OCI-LY1 (cell line): Measurements from ENCODE around the gene MVB12B.

Source experiments
- H2AFZ ChIP-seq: fragments of 200-600 bp; sonication (generic), shearing (Covaris generic); 2 replicates; pipeline ENCODE4 v1.6.0; 2014; ENCODE audit warnings: antibody characterized with exemption, mild to moderate bottlenecking, low read length
- H3F3A ChIP-seq: fragments of 200-600 bp; sonication (generic), shearing (Covaris generic); 2 replicates; pipeline ENCODE4 v1.6.0; 2014; ENCODE audit warnings: mild to moderate bottlenecking, antibody characterized with exemption, low read length, moderate library complexity; ENCODE audit not compliant: insufficient read depth
- H3K27ac ChIP-seq: fragments of 200-600 bp; sonication (generic); 2 replicates; pipeline ENCODE4 v1.5.1; 2014; ENCODE audit warnings: low read length, mixed run types, mild to moderate bottlenecking, low read depth; ENCODE audit not compliant: poor library complexity, severe bottlenecking
- H3K27me3 ChIP-seq: fragments of 200-600 bp; sonication (generic); 2 replicates; pipeline ENCODE4 v1.6.0; 2014; ENCODE audit warnings: antibody characterized with exemption, mild to moderate bottlenecking, low read length, moderate library complexity; ENCODE audit not compliant: insufficient read depth
- H3K36me3 ChIP-seq: fragments of 200-600 bp; sonication (generic); 2 replicates; pipeline ENCODE4 v1.6.1; 2014; ENCODE audit warnings: mild to moderate bottlenecking, antibody characterized with exemption, low read length, moderate library complexity, mixed read lengths; ENCODE audit not compliant: insufficient read depth
- H3K4me1 ChIP-seq: fragments of 200-600 bp; sonication (generic); 2 replicates; pipeline ENCODE4 v1.5.1; 2014; ENCODE audit warnings: mild to moderate bottlenecking, low read length, moderate library complexity; ENCODE audit not compliant: insufficient read depth, severe bottlenecking
- H3K4me2 ChIP-seq: fragments of 200-600 bp; sonication (generic), shearing (Covaris generic); 2 replicates; pipeline ENCODE4 v1.6.1; 2014; ENCODE audit warnings: low read length
- H3K4me3 ChIP-seq: fragments of 200-600 bp; sonication (generic); 2 replicates; pipeline ENCODE4 v1.5.1; 2014; ENCODE audit warnings: low read length, low read depth, mild to moderate bottlenecking, mixed read lengths; ENCODE audit not compliant: poor library complexity, severe bottlenecking
- H3K79me2 ChIP-seq: fragments of 200-600 bp; shearing (Covaris generic); 2 replicates; pipeline ENCODE4 v1.6.1; 2016; ENCODE audit warnings: mixed run types, low read length, mixed read lengths; ENCODE audit not compliant: insufficient read depth
- H3K9ac ChIP-seq: fragments of 200-600 bp; sonication (generic), shearing (Covaris generic); 2 replicates; pipeline ENCODE4 v1.6.1; 2014; ENCODE audit warnings: mild to moderate bottlenecking, low read length, mixed read lengths
- H3K9me2 ChIP-seq: fragments of 200-600 bp; sonication (generic), shearing (Covaris generic); 2 replicates; pipeline ENCODE4 v1.6.1; 2014; ENCODE audit warnings: low read depth, mild to moderate bottlenecking, low read length, mixed read lengths
- H3K9me3 ChIP-seq: fragments of 200-600 bp; shearing (Covaris generic); 2 replicates; pipeline ENCODE4 v1.6.1; 2014; ENCODE audit warnings: low read length, mixed read lengths
- H4K20me1 ChIP-seq: fragments of 200-600 bp; sonication (generic), shearing (Covaris generic); 2 replicates; pipeline ENCODE4 v1.6.0; 2016; ENCODE audit warnings: mild to moderate bottlenecking, low read length; ENCODE audit not compliant: insufficient read depth
- EZH2 ChIP-seq: fragments of 200-600 bp; sonication (generic), shearing (Covaris generic); IDR thresholded peaks from 2 replicates; pipeline ENCODE4 v1.8.0; 2017; ENCODE audit warnings: borderline replicate concordance, mixed run types, mild to moderate bottlenecking, antibody characterized with exemption, low read length, moderate library complexity, mixed read lengths
- TF ChIP-seq, protein P1 (sequence below): fragments of 200-600 bp; sonication (generic), shearing (Covaris generic); IDR thresholded peaks from 2 replicates; pipeline ENCODE4 v1.5.1; 2017; ENCODE audit warnings: mild to moderate bottlenecking, antibody characterized with exemption, low read length, moderate library complexity, mixed read lengths

Gene MVB12B

DNA sequence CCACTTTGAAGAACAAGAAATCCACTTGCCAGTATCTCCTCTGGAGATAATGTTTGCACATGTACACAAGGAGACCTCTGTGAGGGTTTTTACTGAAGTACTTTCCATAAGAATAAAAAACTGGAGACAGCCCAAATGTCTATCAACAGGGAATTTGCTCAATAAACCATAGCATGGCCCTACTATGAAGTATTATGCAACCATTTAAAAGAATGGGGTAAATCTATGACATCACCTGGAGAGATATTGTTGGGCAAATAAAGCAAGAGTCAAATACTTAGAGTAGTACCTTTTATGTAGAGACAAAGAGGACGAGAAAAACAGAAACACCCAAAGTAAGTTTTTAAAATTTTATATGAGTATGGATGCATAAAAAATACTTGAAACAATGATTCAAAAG lies 23.9 kb upstream of the MVB12B start:
- Histone ChIP-seq H3K4me1 (no peaks in the 10 kb centered on the region), H4K20me1 (no peaks in the 10 kb centered on the region), H3F3A (no peaks in the 10 kb centered on the region), H3K36me3 (no peaks in the 10 kb centered on the region), H3K27ac (no peak overlapping the region), H3K27me3 (no peaks in the 10 kb centered on the region), H2AFZ (no peak overlapping the region), H3K9ac (no peak overlapping the region), H3K4me2 (no peak overlapping the region), H3K79me2 (no peaks in the 10 kb centered on the region), H3K9me3 (no peaks in the 10 kb centered on the region), H3K4me3 (no peak overlapping the region), H3K9me2 (no peaks in the 10 kb centered on the region)
- no peak for TF ChIP-seq EZH2
- TF ChIP-seq, protein P1, sequence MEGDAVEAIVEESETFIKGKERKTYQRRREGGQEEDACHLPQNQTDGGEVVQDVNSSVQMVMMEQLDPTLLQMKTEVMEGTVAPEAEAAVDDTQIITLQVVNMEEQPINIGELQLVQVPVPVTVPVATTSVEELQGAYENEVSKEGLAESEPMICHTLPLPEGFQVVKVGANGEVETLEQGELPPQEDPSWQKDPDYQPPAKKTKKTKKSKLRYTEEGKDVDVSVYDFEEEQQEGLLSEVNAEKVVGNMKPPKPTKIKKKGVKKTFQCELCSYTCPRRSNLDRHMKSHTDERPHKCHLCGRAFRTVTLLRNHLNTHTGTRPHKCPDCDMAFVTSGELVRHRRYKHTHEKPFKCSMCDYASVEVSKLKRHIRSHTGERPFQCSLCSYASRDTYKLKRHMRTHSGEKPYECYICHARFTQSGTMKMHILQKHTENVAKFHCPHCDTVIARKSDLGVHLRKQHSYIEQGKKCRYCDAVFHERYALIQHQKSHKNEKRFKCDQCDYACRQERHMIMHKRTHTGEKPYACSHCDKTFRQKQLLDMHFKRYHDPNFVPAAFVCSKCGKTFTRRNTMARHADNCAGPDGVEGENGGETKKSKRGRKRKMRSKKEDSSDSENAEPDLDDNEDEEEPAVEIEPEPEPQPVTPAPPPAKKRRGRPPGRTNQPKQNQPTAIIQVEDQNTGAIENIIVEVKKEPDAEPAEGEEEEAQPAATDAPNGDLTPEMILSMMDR, result no peak

DNA sequence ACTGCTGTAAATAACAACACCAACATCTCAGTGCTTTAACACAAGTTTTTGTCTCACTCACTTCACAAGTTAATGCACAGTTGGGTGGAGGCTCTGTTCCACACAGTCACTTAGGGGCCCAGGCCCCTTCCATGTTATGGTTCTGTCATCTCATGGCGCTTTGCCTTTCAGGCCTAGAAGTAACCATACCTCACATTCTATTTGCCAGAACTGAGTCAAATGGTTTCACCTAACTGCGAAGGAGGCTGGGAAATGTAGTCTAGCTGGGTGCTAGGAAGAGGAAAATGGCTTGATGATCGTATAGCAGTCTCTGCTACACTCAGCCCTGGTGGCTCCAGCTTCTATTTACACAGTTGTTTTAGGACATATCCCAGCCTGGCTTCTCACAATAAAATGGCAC lies 23.1 kb upstream of the MVB12B start:
- Histone ChIP-seq H2AFZ (no peak overlapping the region), H3K36me3 (no peaks in the 10 kb centered on the region), H3K79me2 (no peaks in the 10 kb centered on the region), H3K4me2 (no peak overlapping the region), H3K4me1 (no peaks in the 10 kb centered on the region), H3F3A (no peaks in the 10 kb centered on the region), H3K9me2 (no peaks in the 10 kb centered on the region), H3K4me3 (no peak overlapping the region), H3K9me3 (no peaks in the 10 kb centered on the region), H3K27me3 (no peaks in the 10 kb centered on the region), H4K20me1 (no peaks in the 10 kb centered on the region), H3K27ac (no peak overlapping the region), H3K9ac (no peak overlapping the region)
- TF ChIP-seq EZH2, result no peak
- TF ChIP-seq, protein P1, result no peak

DNA sequence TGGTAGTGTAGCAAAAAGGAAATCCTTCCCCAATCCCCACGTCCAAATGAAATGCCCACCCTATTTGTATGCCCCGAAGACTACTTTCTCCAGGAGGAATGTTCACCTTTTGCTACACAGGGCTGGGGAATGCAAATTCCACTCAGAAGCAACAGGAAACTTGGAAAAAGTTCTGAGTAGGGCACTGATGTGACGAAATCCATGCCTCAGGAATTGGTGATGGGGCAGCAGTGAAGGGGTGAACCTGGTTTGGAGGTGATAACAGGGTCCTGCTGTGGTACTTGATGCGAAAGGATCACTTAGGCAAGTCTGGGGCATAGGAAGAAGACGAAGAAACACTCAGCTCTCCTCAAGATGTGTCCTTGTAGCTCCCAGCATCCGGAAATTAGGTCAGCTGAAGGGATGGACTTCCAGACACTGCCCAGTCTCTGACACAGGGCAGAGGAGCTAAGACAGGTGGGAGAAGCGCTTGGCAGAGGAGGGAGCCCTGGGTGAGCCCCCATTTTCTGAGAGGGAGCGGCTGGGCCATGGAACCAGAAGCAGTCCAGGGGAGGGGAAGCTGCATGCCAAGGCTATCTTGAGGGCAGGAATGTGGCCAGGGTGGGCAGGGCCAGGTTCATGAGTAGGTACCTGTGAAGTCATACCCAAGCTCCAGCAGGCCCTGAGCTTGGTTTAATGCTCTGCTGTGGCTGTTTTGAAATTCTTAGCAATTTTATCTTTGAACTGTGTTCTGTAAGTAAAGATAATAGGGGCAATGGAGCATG lies 22.2 kb upstream of the MVB12B start:
- H2AFZ ChIP-seq, result no peak overlapping the region
- H3K79me2 ChIP-seq, result no peaks in the 10 kb centered on the region
- H3K27me3 ChIP-seq, result no peaks in the 10 kb centered on the region
- no peak overlapping the region for H3K9ac ChIP-seq
- no peak overlapping the region for H3K27ac ChIP-seq
- H3K4me3 ChIP-seq, result no peak overlapping the region
- H4K20me1 ChIP-seq, result no peaks in the 10 kb centered on the region
- no peaks in the 10 kb centered on the region for H3K9me2 ChIP-seq
- H3K36me3 ChIP-seq, result no peaks in the 10 kb centered on the region
- H3F3A ChIP-seq, result no peaks in the 10 kb centered on the region
- TF ChIP-seq, protein P1, result no peak
- TF ChIP-seq EZH2, result no peak
- H3K4me1 ChIP-seq, result no peaks in the 10 kb centered on the region
- no peaks in the 10 kb centered on the region for H3K9me3 ChIP-seq
- no peak overlapping the region for H3K4me2 ChIP-seq
